Activated T-cell treated with anti-CD3 and anti-CD28 coated beads, Interleukin-2, amount 50 U/mL, for 24 hours (primary cell): ENCODE measurements around the gene LGALS3.
A peak's percentile ranks its signal among the peaks of the same experiment; 100 is the strongest.

Source experiments
- DNase-seq: peaks from one replicate; pipeline ENCODE4 v3.0.0-alpha.2; 2020
- H3K27ac Mint-ChIP-seq: 2 replicates; pipeline ENCODE4 v1.8.0; 2020; ENCODE audit warnings: mild to moderate bottlenecking, mixed read lengths
- H3K27me3 Mint-ChIP-seq: 2 replicates; pipeline ENCODE4 v1.8.0; 2020; ENCODE audit warnings: mixed read lengths
- H3K36me3 Mint-ChIP-seq: 2 replicates; pipeline ENCODE4 v1.8.0; 2020; ENCODE audit warnings: low read depth, mixed read lengths
- H3K4me1 Mint-ChIP-seq: 2 replicates; pipeline ENCODE4 v1.8.0; 2020; ENCODE audit warnings: low read depth, mixed read lengths
- H3K4me3 Mint-ChIP-seq: 2 replicates; pipeline ENCODE4 v1.8.0; 2020; ENCODE audit warnings: mild to moderate bottlenecking, moderate library complexity, mixed read lengths
- H3K9me3 Mint-ChIP-seq: 2 replicates; pipeline ENCODE4 v1.8.0; 2020; ENCODE audit warnings: mixed read lengths

LGALS3 gene

GRCh38 chr14:55133416-55133815, 4.4 kb downstream of the LGALS3 start:
- Mint-ChIP-seq H3K36me3 (no peaks in the 10 kb centered on the region), H3K4me1 (peaks cover 14% of the 10 kb centered on the region), H3K27ac (no peak overlapping the region), H3K9me3 (no peaks in the 10 kb centered on the region), H3K27me3 (peaks cover 21% of the 10 kb centered on the region), H3K4me3 (no peak overlapping the region)
- no peak for DNase-seq

GRCh38 chr14:55136241-55136640, 7.2 kb downstream of the LGALS3 start:
- no peaks in the 10 kb centered on the region for H3K9me3 Mint-ChIP-seq
- no peak overlapping the region for H3K4me3 Mint-ChIP-seq
- peaks cover 3% of the 10 kb centered on the region for H3K27me3 Mint-ChIP-seq
- H3K27ac Mint-ChIP-seq, result no peak overlapping the region
- H3K36me3 Mint-ChIP-seq, result peaks cover 20% of the 10 kb centered on the region
- no peak for DNase-seq
- H3K4me1 Mint-ChIP-seq, result peaks cover 3% of the 10 kb centered on the region

- peaks cover 24% of the 10 kb centered on the region for H3K36me3 Mint-ChIP-seq
- no peak overlapping the region for H3K4me3 Mint-ChIP-seq
- no peaks in the 10 kb centered on the region for H3K9me3 Mint-ChIP-seq
- no peaks in the 10 kb centered on the region for H3K27me3 Mint-ChIP-seq
- H3K27ac Mint-ChIP-seq, result no peak overlapping the region
- no peaks in the 10 kb centered on the region for H3K4me1 Mint-ChIP-seq
- DNase-seq, result no peak
These were observed 8.1 kb downstream of the LGALS3 start for GRCh38 chr14:55136885-55137786.

- no peaks in the 10 kb centered on the region for H3K4me1 Mint-ChIP-seq
These were observed 9.0 kb downstream of the LGALS3 start for GRCh38 chr14:55138091-55138490.

GRCh38 chr14:55139141-55139540, 10.1 kb downstream of the LGALS3 start:
- DNase-seq, result no peak
- H3K4me3 Mint-ChIP-seq, result no peak overlapping the region
- H3K36me3 Mint-ChIP-seq, result peaks cover 27% of the 10 kb centered on the region
- no peaks in the 10 kb centered on the region for H3K27me3 Mint-ChIP-seq
- peaks cover 4% of the 10 kb centered on the region for H3K4me1 Mint-ChIP-seq
- no peak overlapping the region for H3K27ac Mint-ChIP-seq
- no peaks in the 10 kb centered on the region for H3K9me3 Mint-ChIP-seq

More at GRCh38 chr14:55138091-55138490, 9.0 kb downstream of the LGALS3 start:
- Mint-ChIP-seq H3K36me3 (peaks cover 24% of the 10 kb centered on the region), H3K4me3 (no peak overlapping the region), H3K27ac (no peak overlapping the region), H3K9me3 (no peaks in the 10 kb centered on the region), H3K27me3 (no peaks in the 10 kb centered on the region)
- DNase-seq, result no peak

- Mint-ChIP-seq H3K4me3 (no peak overlapping the region), H3K4me1 (peaks cover 4% of the 10 kb centered on the region), H3K27ac (no peak overlapping the region), H3K36me3 (peaks cover 31% of the 10 kb centered on the region), H3K9me3 (no peaks in the 10 kb centered on the region), H3K27me3 (no peaks in the 10 kb centered on the region)
- DNase-seq, result no peak
These were observed 10.9 kb downstream of the LGALS3 start for GRCh38 chr14:55139696-55140509.

GRCh38 chr14:55141825-55142224, 12.8 kb downstream of the LGALS3 start:
- Mint-ChIP-seq H3K27me3 (no peaks in the 10 kb centered on the region), H3K4me3 (no peak overlapping the region), H3K9me3 (no peaks in the 10 kb centered on the region), H3K27ac (no peak overlapping the region), H3K36me3 (peaks cover 39% of the 10 kb centered on the region), H3K4me1 (peaks cover 4% of the 10 kb centered on the region)
- no peak for DNase-seq

GRCh38 chr14:55142466-55142865, 13.4 kb downstream of the LGALS3 start:
- Mint-ChIP-seq H3K27ac (no peak overlapping the region), H3K36me3 (peaks cover 39% of the 10 kb centered on the region), H3K27me3 (no peaks in the 10 kb centered on the region), H3K4me3 (no peak overlapping the region), H3K9me3 (no peaks in the 10 kb centered on the region), H3K4me1 (peaks cover 4% of the 10 kb centered on the region)
- DNase-seq, result no peak

- H3K36me3 Mint-ChIP-seq, result peaks cover 38% of the 10 kb centered on the region
- H3K27ac Mint-ChIP-seq, result no peak overlapping the region
These were observed 17.4 kb downstream of the LGALS3 start for GRCh38 chr14:55146425-55146824.

GRCh38 chr14:55151601-55152000, 22.5 kb downstream of the LGALS3 start:
- Mint-ChIP-seq H3K4me3 (no peak overlapping the region), H3K4me1 (peaks cover 3% of the 10 kb centered on the region), H3K27ac (no peak overlapping the region), H3K9me3 (no peaks in the 10 kb centered on the region), H3K36me3 (peaks cover 43% of the 10 kb centered on the region), H3K27me3 (no peaks in the 10 kb centered on the region)
- no peak for DNase-seq

More at GRCh38 chr14:55146425-55146824, 17.4 kb downstream of the LGALS3 start:
- Mint-ChIP-seq H3K9me3 (no peaks in the 10 kb centered on the region), H3K27me3 (no peaks in the 10 kb centered on the region), H3K4me1 (peaks cover 4% of the 10 kb centered on the region), H3K4me3 (no peak overlapping the region)
- DNase-seq, result no peak

GRCh38 chr14:55152052-55152753, 23.2 kb downstream of the LGALS3 start:
- Mint-ChIP-seq H3K4me1 (peaks cover 9% of the 10 kb centered on the region), H3K27ac (no peak overlapping the region), H3K36me3 (peaks cover 48% of the 10 kb centered on the region), H3K4me3 (no peak overlapping the region), H3K27me3 (no peaks in the 10 kb centered on the region), H3K9me3 (no peaks in the 10 kb centered on the region)
- no peak for DNase-seq

GRCh38 chr14:55153951-55154350, 24.9 kb downstream of the LGALS3 start:
- H3K4me3 Mint-ChIP-seq, result no peak overlapping the region
- H3K9me3 Mint-ChIP-seq, result no peaks in the 10 kb centered on the region
- H3K27me3 Mint-ChIP-seq, result no peaks in the 10 kb centered on the region
- DNase-seq, result no peak
- peaks cover 10% of the 10 kb centered on the region for H3K4me1 Mint-ChIP-seq
- H3K27ac Mint-ChIP-seq, result no peak overlapping the region
- H3K36me3 Mint-ChIP-seq, result peaks cover 50% of the 10 kb centered on the region

- H3K4me1 Mint-ChIP-seq, result peaks cover 10% of the 10 kb centered on the region
- no peaks in the 10 kb centered on the region for H3K9me3 Mint-ChIP-seq
- no peaks in the 10 kb centered on the region for H3K27me3 Mint-ChIP-seq
- no peak for DNase-seq
- H3K36me3 Mint-ChIP-seq, result peaks cover 36% of the 10 kb centered on the region
- peak overlapping the region; percentile 18 for H3K27ac Mint-ChIP-seq
- H3K4me3 Mint-ChIP-seq, result no peak overlapping the region
These were observed 28.0 kb downstream of the LGALS3 start for GRCh38 chr14:55157080-55157479.

GRCh38 chr14:55158412-55158811, 29.4 kb downstream of the LGALS3 start:
- H3K4me1 Mint-ChIP-seq, result peaks cover 10% of the 10 kb centered on the region
- H3K36me3 Mint-ChIP-seq, result peaks cover 37% of the 10 kb centered on the region
- no peak overlapping the region for H3K4me3 Mint-ChIP-seq
- DNase-seq, result no peak
- no peak overlapping the region for H3K27ac Mint-ChIP-seq
- H3K27me3 Mint-ChIP-seq, result no peaks in the 10 kb centered on the region
- no peaks in the 10 kb centered on the region for H3K9me3 Mint-ChIP-seq
